Measurements from ENCODE around the gene LAMC1.

GRCh38 chr1:183003203-183003602 is 20.0 kb upstream of the LAMC1 start:
- no peak for TF ChIP-seq CTCF (IDR thresholded peaks at IDR 0.05; ENCODE audit: poor library complexity)
- TF ChIP-seq EZH2 (IDR thresholded peaks at IDR 0.05; ENCODE audit: borderline replicate concordance) = no peak
- no peak for TF ChIP-seq EZH2phosphoT487 (IDR thresholded peaks at IDR 0.05; ENCODE audit: low read depth, severe bottlenecking, unreplicated experiment)

Measured in hepatocyte (in vitro differentiated cells).